Activated CD4-positive, alpha-beta memory T cell treated with anti-CD3 and anti-CD28 coated beads for 36 hours (primary cell): ENCODE results near the gene GRIA3. TPM values are rescaled to one million over a fixed set of nuclear protein-coding genes. Genes with fewer than 3 reads are reported as not detected.

Experiments
- CTCF ChIA-PET: fragments of 350-600 bp; sonication (Branson Sonifier 250); formaldehyde crosslinking; loops from one replicate; lab custom pipeline; 2021; ENCODE audit warnings: antibody characterized with exemption, inconsistent platforms; lab: Charles Lee
- POLR2A ChIA-PET: fragments of 350-600 bp; sonication (Branson Sonifier 250); formaldehyde crosslinking; loops from one replicate; lab custom pipeline; 2021; ENCODE audit warnings: antibody characterized with exemption; lab: Charles Lee
- DNase-seq: peaks from one replicate; pipeline ENCODE4 v3.0.0-alpha.2; 2020
- H3K27ac Mint-ChIP-seq: one replicate; pipeline ENCODE4 v1.8.0; 2021; ENCODE audit warnings: mixed read lengths
- H3K27me3 Mint-ChIP-seq: one replicate; pipeline ENCODE4 v1.8.0; 2021; ENCODE audit warnings: mixed read lengths
- H3K36me3 Mint-ChIP-seq: one replicate; pipeline ENCODE4 v1.8.0; 2021; ENCODE audit warnings: mixed read lengths
- H3K4me1 Mint-ChIP-seq: one replicate; pipeline ENCODE4 v1.8.0; 2021; ENCODE audit warnings: low read depth, mixed read lengths
- H3K4me3 Mint-ChIP-seq: one replicate; pipeline ENCODE4 v1.8.0; 2021; ENCODE audit warnings: mild to moderate bottlenecking, mixed read lengths
- H3K9me3 Mint-ChIP-seq: one replicate; pipeline ENCODE4 v1.8.0; 2021; ENCODE audit warnings: mixed read lengths
- intact Hi-C: fragments of 100-400 bp; cut with micrococcal nuclease; formaldehyde crosslinking; loops from one replicate; pipeline ENCODE4 v1.15.1; 2023
- total RNA-seq, 2 experiments: library from RNA; stranded (reverse); gene quantifications; one replicate each; pipeline ENCODE4 v1.2.3, GENCODE V29; 2021

Gene GRIA3
- total RNA-seq, 2 experiments from 2014 or later, result not detected

- Mint-ChIP-seq H3K36me3 (no peaks in the 10 kb centered on the region), H3K4me3 (no peak overlapping the region), H3K9me3 (no peaks in the 10 kb centered on the region), H3K4me1 (no peaks in the 10 kb centered on the region), H3K27ac (no peak overlapping the region), H3K27me3 (no peaks in the 10 kb centered on the region)
- POLR2A ChIA-PET, result no interaction called here
- DNase-seq, result no peak
- intact Hi-C loops, result no loop called here
- CTCF ChIA-PET, result no interaction called here
Measured at GRCh38 chrX:123454712-123455431, 270.8 kb downstream of the GRIA3 start.

- POLR2A ChIA-PET, result no interaction called here
- Mint-ChIP-seq H3K9me3 (no peaks in the 10 kb centered on the region), H3K27ac (no peak overlapping the region), H3K27me3 (no peaks in the 10 kb centered on the region), H3K36me3 (no peaks in the 10 kb centered on the region), H3K4me3 (no peak overlapping the region), H3K4me1 (no peaks in the 10 kb centered on the region)
- intact Hi-C loops, result no loop called here
- CTCF ChIA-PET, result no interaction called here
- DNase-seq, result no peak
Measured at GRCh38 chrX:123455693-123456092, 271.6 kb downstream of the GRIA3 start.

DNA sequence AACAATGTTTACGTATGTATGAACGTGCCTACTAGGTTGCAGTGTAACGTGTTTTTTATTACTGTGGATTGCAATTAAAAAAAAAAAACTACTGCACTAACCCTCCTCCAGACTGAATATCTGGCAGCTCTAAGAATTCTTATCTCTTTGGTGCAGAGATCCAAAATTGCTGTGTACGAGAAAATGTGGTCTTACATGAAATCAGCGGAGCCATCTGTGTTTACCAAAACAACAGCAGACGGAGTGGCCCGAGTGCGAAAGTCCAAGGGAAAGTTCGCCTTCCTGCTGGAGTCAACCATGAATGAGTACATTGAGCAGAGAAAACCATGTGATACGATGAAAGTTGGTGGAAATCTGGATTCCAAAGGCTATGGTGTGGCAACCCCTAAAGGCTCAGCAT, 280.6 kb downstream of the GRIA3 start:
- DNase-seq, result no peak
- H3K4me1 Mint-ChIP-seq, result no peaks in the 10 kb centered on the region
- no peaks in the 10 kb centered on the region for H3K36me3 Mint-ChIP-seq
- no peak overlapping the region for H3K27ac Mint-ChIP-seq
- POLR2A ChIA-PET, result no interaction called here
- no peaks in the 10 kb centered on the region for H3K27me3 Mint-ChIP-seq
- CTCF ChIA-PET, result no interaction called here
- no peaks in the 10 kb centered on the region for H3K9me3 Mint-ChIP-seq
- no peak overlapping the region for H3K4me3 Mint-ChIP-seq
- intact Hi-C loops, result no loop called here

DNA sequence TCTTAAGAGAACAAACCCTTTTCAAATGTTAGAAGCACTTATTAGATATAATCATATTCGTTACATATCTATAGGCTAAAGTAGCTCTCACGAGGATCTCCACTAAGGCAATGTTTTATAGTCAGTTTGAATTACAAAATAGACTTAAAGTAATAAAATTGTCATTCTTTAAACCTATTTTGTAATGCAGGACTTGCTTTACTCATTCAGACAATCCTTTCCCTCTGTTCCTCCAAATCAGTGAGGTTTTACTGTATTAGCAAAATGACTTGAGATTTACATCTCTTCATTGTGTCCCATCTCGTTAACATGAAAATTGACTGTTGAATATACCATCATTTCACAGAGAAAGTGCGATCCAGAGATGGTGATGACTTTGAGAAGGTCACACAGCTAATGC, 284.4 kb downstream of the GRIA3 start:
- H3K4me1 Mint-ChIP-seq, result no peaks in the 10 kb centered on the region
- no peaks in the 10 kb centered on the region for H3K36me3 Mint-ChIP-seq
- intact Hi-C loops, result no loop called here
- no peaks in the 10 kb centered on the region for H3K27me3 Mint-ChIP-seq
- POLR2A ChIA-PET, result no interaction called here
- no peak for DNase-seq
- H3K4me3 Mint-ChIP-seq, result no peak overlapping the region
- CTCF ChIA-PET, result no interaction called here
- H3K27ac Mint-ChIP-seq, result no peak overlapping the region
- no peaks in the 10 kb centered on the region for H3K9me3 Mint-ChIP-seq

DNA sequence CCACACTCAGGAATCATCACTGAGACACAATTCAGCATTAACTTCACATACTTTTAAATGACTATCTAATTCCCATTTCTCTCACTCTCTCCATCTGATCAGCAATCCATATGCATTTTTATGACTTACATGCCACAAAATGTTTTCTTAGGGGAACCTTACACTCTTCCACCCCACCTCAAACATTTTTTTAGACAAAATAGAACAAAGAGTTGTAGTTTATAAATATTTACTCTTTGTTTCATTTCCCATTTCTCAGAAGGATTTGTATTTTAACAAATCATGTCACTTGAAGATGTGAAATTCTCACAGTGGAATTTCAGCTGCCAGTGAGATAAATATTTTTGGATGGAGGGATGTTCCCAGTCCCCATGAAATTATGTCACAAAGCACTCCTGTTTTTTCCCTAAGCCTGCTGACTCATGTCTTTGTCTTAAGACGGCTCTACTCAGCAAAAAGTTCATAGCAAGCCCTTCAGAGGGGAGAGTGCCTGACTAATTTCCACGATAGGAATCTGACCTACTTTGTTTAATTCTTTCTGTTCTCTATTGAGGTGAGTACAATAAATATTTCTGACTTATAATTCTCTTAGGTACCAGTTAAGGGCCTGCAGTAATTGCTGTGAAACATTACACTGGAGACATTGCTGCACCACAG, 291.1 kb downstream of the GRIA3 start:
- Mint-ChIP-seq H3K9me3 (no peaks in the 10 kb centered on the region), H3K27me3 (no peaks in the 10 kb centered on the region), H3K4me3 (no peak overlapping the region), H3K4me1 (no peaks in the 10 kb centered on the region), H3K36me3 (no peaks in the 10 kb centered on the region), H3K27ac (no peak overlapping the region)
- intact Hi-C loops, result no loop called here
- CTCF ChIA-PET, result no interaction called here
- no peak for DNase-seq
- POLR2A ChIA-PET, result no interaction called here

- POLR2A ChIA-PET, result no interaction called here
- DNase-seq, result no peak
- Mint-ChIP-seq H3K36me3 (no peaks in the 10 kb centered on the region), H3K9me3 (no peaks in the 10 kb centered on the region), H3K4me1 (no peaks in the 10 kb centered on the region), H3K4me3 (no peak overlapping the region), H3K27me3 (no peaks in the 10 kb centered on the region), H3K27ac (no peak overlapping the region)
- CTCF ChIA-PET, result no interaction called here
- intact Hi-C loops, result no loop called here
Measured at GRCh38 chrX:123476611-123477219, 292.6 kb downstream of the GRIA3 start.

GRCh38 chrX:123477673-123478072, 293.6 kb downstream of the GRIA3 start:
- intact Hi-C loops, result no loop called here
- Mint-ChIP-seq H3K36me3 (no peaks in the 10 kb centered on the region), H3K4me3 (no peak overlapping the region), H3K4me1 (no peaks in the 10 kb centered on the region), H3K27ac (no peak overlapping the region), H3K27me3 (no peaks in the 10 kb centered on the region), H3K9me3 (no peaks in the 10 kb centered on the region)
- POLR2A ChIA-PET, result no interaction called here
- CTCF ChIA-PET, result no interaction called here
- DNase-seq, result no peak

DNA sequence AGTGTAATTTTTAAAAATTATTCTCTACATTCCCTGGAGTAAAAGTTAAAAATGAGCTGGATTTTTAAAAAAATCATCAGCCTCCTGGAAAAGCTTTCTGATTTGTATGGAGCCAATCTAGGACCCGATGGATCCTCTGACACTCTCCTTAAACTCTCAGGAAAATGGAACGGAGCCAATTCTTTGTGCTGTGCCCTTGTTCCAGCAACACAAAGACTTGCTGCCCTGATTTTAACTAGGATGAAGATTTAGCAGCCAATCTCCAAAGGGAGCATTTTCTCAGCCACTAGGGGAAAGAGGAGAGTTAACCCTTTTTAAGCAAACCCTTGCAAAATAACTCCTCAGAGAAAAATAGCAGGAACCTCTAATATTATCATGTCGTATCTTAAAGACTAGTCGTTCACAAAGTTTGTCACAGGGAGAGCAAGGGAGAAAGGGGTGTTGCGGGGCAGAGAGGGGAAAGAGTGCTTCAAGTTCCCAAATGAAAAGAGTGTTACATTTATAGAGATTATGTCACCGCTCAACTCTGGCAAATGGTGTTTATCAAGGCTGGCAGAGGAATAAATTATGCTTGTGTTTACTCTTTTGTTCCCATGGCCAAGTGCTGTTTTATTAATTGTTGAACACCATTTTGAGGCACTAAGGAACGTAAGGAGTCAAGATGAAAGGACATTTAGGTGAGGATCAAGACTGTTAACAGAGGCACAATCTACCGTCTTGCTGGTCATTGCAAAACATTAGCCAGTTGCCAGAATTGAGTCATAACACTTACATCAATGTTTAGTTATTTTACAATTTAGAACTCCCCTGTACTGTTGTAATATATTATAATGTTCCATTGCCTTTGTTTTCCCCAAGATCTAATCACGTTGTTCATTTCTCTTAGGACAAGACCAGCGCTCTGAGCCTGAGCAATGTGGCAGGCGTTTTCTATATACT, 298.1 kb downstream of the GRIA3 start:
- H3K27me3 Mint-ChIP-seq, result no peaks in the 10 kb centered on the region

DNA sequence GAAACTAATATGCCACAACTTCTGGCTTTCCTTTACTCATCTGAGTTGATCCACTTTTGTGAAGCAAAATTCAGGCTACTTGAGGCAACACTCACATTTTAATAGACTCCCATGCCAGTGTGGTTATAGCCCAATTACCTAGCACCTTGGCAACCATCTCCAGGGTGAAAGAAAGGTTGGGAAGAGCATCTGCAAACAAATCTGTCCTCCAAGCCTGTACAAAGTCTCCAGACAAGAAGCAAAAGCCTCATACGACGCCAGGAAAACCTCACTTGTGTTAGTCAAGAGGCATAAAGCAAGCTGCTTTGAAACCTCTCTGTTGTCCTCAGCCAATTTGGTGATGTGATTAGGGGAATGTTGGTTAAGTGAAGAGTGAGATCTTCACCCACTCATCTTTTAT, 302.2 kb downstream of the GRIA3 start:
- DNase-seq, result no peak
- H3K27me3 Mint-ChIP-seq, result peaks cover 7% of the 10 kb centered on the region
- CTCF ChIA-PET, result no interaction called here
- H3K27ac Mint-ChIP-seq, result no peak overlapping the region
- intact Hi-C loops, result no loop called here
- POLR2A ChIA-PET, result no interaction called here
- H3K4me3 Mint-ChIP-seq, result no peak overlapping the region
- no peaks in the 10 kb centered on the region for H3K36me3 Mint-ChIP-seq
- no peaks in the 10 kb centered on the region for H3K4me1 Mint-ChIP-seq
- H3K9me3 Mint-ChIP-seq, result no peaks in the 10 kb centered on the region

More for the DNA sequence above, 298.1 kb downstream of the GRIA3 start:
- Mint-ChIP-seq H3K9me3 (no peaks in the 10 kb centered on the region), H3K4me1 (no peaks in the 10 kb centered on the region), H3K4me3 (no peak overlapping the region), H3K27ac (no peak overlapping the region), H3K36me3 (no peaks in the 10 kb centered on the region)
- ChIA-PET POLR2A (no interaction called here), CTCF (no interaction called here)
- intact Hi-C loops, result no loop called here
- DNase-seq, result no peak

DNA sequence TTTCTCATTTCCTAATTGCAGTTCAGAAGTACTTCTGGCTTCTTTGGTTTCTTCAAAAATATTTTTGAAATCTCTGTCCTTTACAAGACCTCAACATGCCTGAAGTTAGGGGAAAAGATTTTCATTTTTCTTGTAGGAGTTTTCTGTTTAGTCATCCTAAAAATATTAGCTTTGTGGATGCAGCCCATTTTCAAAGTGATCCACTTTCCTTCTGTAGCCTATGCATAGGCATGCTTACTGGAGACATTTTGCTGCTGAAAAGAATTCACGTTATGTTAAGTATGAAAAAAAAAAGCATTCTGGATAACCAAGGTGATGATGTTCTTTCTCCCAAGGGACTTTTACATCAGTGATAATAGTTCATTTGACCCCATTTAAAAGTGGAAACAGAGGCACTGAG, 303.2 kb downstream of the GRIA3 start:
- DNase-seq, result no peak
- H3K27ac Mint-ChIP-seq, result no peak overlapping the region
- ChIA-PET CTCF (no interaction called here), POLR2A (no interaction called here)
- no peak overlapping the region for H3K4me3 Mint-ChIP-seq
- no peaks in the 10 kb centered on the region for H3K36me3 Mint-ChIP-seq
- H3K27me3 Mint-ChIP-seq, result peaks cover 7% of the 10 kb centered on the region
- no peaks in the 10 kb centered on the region for H3K4me1 Mint-ChIP-seq
- intact Hi-C loops, result no loop called here
- no peaks in the 10 kb centered on the region for H3K9me3 Mint-ChIP-seq

- Mint-ChIP-seq H3K36me3 (no peaks in the 10 kb centered on the region), H3K9me3 (no peaks in the 10 kb centered on the region), H3K27me3 (peaks cover 7% of the 10 kb centered on the region), H3K4me3 (no peak overlapping the region), H3K4me1 (no peaks in the 10 kb centered on the region), H3K27ac (no peak overlapping the region)
- intact Hi-C loops, result no loop called here
- ChIA-PET CTCF (no interaction called here), POLR2A (no interaction called here)
- no peak for DNase-seq
Measured at GRCh38 chrX:123487669-123488068, 303.6 kb downstream of the GRIA3 start.

GRCh38 chrX:123489011-123489410, 304.9 kb downstream of the GRIA3 start:
- no peaks in the 10 kb centered on the region for H3K4me1 Mint-ChIP-seq
- POLR2A ChIA-PET, result no interaction called here
- no peaks in the 10 kb centered on the region for H3K9me3 Mint-ChIP-seq
- peaks cover 7% of the 10 kb centered on the region for H3K27me3 Mint-ChIP-seq
- no peak for DNase-seq
- no peaks in the 10 kb centered on the region for H3K36me3 Mint-ChIP-seq
- H3K27ac Mint-ChIP-seq, result no peak overlapping the region
- intact Hi-C loops, result no loop called here
- H3K4me3 Mint-ChIP-seq, result no peak overlapping the region
- CTCF ChIA-PET, result no interaction called here
